ENCODE results near the gene CUEDC2. TPM values are rescaled to one million over a fixed set of nuclear protein-coding genes. Genes with fewer than 3 reads are reported as not detected.
A peak's percentile ranks its signal among the peaks of the same experiment; 100 is the strongest.

Gene CUEDC2
- total and polyA plus RNA-seq, 5 donors = 68.7 to 94.6 (median 73.1) TPM

DNA sequence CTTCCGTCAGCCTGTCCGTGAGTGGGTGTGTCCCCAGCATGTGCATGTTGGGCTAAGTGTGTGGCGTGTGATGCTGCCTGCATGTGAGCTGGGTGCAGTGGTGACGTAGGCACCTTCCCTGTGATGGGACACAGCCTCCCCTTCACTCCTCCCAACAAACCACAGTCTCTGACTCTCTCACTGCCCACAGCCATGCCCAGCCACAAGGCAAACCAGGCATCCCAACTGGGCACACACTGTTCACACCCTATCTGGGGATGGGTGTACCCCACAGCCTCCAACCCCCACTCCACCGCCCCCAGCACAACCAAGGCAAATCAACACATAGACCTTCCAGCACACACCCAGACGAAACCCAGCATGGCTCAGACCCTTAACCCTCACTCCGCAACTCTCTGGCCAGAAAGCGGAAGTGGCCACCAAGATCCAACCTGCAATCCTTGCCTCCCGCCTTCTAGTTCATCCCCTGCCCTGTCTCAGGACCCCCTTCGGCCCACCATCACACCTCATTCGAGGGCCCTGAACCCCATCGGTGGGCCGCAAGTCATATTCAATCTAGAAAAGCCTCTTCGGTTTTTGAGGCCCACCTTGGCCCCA is 24.1 kb downstream of the CUEDC2 start:
- no peaks in the 10 kb centered on the region for H3K27me3 ChIP-seq (ENCODE audit: control insufficient read depth, insufficient read depth)
- WGBS = 63% methylated on average over 14 of the region's 14 CpGs
- DNase-seq (no peak), ATAC-seq (no peak)
- peak overlapping the region; percentile 58 for H3K4me3 ChIP-seq (ENCODE audit: low read length)
- H3K9me3 ChIP-seq (ENCODE audit: control insufficient read depth, low read length) = no peaks in the 10 kb centered on the region
- H3K4me1 ChIP-seq (ENCODE audit: control insufficient read depth, insufficient read depth, low read length) = no peaks in the 10 kb centered on the region
- intact Hi-C loops (cut with DNase I) = loop anchor here in 1 of 4 donors (10.0 kb wide), 1 partner anchor 177 kb away; no protein-coding TSS in a partner anchor
- no peak overlapping the region for H3K27ac ChIP-seq (ENCODE audit: low read length)

DNA sequence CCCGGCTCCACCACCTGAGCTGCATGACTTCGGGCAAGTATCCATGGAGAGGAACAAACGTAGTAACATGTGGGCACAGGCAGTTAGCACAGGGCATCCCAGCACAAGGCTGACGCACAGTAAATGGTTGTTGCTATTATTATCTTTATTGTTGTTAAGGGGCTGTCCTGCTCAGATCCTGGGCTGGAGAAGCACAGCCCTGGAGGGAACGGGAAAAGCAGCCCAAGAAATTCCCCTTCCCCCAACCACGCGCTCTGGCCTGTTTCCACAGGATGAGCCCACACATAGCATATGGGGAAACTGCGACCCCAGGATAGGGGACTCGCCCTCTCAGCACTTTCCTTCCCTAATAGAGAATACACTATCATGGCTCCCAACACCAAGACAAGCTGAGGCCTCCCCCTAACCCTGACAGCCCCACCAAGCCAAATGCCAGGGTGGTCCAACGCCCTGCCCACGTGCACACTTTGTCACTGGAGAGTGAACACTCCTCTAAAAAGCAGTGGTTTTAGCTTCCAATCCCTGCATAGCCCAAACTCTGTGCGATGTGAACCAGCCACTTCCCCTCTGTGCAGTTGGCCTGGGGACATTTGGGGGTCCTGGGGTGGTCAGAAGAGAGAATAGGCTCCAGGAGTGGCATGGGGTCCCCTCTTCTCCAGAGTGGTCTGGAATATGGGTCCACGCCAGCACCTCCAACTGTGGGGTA is 24.8 kb downstream of the CUEDC2 start:
- intact Hi-C loops (cut with DNase I) = loop anchor here in 1 of 4 donors (10.0 kb wide), 1 partner anchor 177 kb away; no protein-coding TSS in a partner anchor
- Histone ChIP-seq H3K27me3 (ENCODE audit: control insufficient read depth, insufficient read depth) (no peaks in the 10 kb centered on the region), H3K4me1 (ENCODE audit: control insufficient read depth, insufficient read depth, low read length) (no peaks in the 10 kb centered on the region), H3K9me3 (ENCODE audit: control insufficient read depth, low read length) (no peaks in the 10 kb centered on the region), H3K4me3 (ENCODE audit: low read length) (no peak overlapping the region), H3K27ac (ENCODE audit: low read length) (no peak overlapping the region)
- 80% methylated on average over 13 of the region's 13 CpGs for WGBS
- no peak for DNase-seq
- ATAC-seq = no peak

DNA sequence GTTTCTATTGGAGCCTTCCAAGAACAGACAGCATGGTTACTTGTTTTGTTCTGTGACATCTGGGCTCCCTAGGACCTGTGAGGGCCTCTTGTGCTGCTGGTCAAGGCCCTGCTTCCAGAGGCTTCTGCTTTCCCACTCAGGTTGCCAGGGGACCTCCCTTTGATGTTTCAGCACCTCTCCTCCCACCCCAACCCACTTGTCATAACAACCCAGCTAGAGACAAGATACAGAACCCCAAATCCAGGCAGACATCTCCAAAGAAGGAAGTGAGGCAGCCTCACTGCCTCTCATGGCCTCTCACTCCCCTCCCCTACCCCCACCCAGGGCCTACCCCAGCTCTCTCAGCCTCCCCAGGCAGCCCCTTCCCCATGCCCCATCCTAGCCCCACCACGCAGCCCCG is 25.6 kb downstream of the CUEDC2 start:
- Histone ChIP-seq H3K27ac (ENCODE audit: low read length) (no peak overlapping the region), H3K9me3 (ENCODE audit: control insufficient read depth, low read length) (no peaks in the 10 kb centered on the region), H3K4me3 (ENCODE audit: low read length) (no peak overlapping the region), H3K4me1 (ENCODE audit: control insufficient read depth, insufficient read depth, low read length) (no peaks in the 10 kb centered on the region), H3K27me3 (ENCODE audit: control insufficient read depth, insufficient read depth) (no peaks in the 10 kb centered on the region)
- intact Hi-C loops (cut with DNase I) = loop anchor here in 1 of 4 donors (10.0 kb wide), 1 partner anchor 178 kb away; no protein-coding TSS in a partner anchor
- 98% methylated on average over 2 of the region's 2 CpGs for WGBS
- ATAC-seq (no peak), DNase-seq (no peak)

DNA sequence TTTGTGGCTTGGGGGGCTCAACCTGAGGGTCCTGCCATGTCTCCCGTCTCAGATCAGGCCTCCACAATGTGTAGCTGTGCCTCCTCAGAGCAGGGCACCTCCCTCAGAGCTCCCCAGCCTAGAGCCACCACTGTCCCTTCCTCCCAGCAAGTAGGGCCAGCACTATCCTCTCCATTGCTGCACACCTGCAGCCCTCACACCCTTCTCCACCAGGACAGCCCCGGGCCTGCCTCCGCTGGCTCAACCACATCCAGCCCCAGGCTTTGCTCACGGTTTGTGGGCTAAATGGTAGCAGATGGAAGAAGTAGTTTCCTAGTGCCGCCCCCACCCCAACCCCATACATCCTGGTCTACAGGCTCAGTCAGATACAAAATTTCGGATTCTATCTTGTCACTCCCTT is 26.7 kb downstream of the CUEDC2 start:
- H3K4me3 ChIP-seq (ENCODE audit: low read length) = no peak overlapping the region
- ATAC-seq = no peak
- intact Hi-C loops (cut with DNase I) = loop anchor here in 1 of 4 donors (10.0 kb wide), 1 partner anchor 179 kb away; no protein-coding TSS in a partner anchor
- no peaks in the 10 kb centered on the region for H3K4me1 ChIP-seq (ENCODE audit: control insufficient read depth, insufficient read depth, low read length)
- no peak overlapping the region for H3K27ac ChIP-seq (ENCODE audit: low read length)
- DNase-seq = no peak
- no peaks in the 10 kb centered on the region for H3K27me3 ChIP-seq (ENCODE audit: control insufficient read depth, insufficient read depth)
- WGBS = 84% methylated on average over 6 of the region's 6 CpGs
- H3K9me3 ChIP-seq (ENCODE audit: control insufficient read depth, low read length) = no peaks in the 10 kb centered on the region

DNA sequence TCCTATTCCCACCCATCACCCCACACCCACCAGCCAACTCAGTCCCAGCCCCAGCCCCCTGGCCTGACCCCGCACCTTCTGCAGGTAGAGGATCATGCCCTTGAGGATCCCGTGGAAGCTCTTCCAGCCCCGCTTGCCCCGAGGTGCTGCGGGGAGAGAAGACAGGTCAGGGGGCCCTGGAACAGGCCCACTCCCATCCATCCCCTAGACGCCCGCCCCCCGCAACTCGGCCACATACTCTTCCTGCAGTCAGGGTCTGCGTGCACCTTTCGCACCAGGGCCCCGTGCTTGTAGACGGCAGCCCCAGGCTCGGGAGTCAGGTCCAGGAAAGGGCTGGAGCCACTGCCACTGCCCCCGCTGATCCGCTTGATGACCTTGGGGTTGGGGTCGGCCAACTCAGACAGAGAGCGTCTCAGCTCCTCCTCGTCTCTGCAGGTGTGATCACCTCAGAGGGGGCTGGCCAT is 27.2 kb downstream of the CUEDC2 start:
- Histone ChIP-seq H3K27me3 (ENCODE audit: control insufficient read depth, insufficient read depth) (no peaks in the 10 kb centered on the region), H3K4me1 (ENCODE audit: control insufficient read depth, insufficient read depth, low read length) (no peaks in the 10 kb centered on the region), H3K4me3 (ENCODE audit: low read length) (no peak overlapping the region), H3K9me3 (ENCODE audit: control insufficient read depth, low read length) (no peaks in the 10 kb centered on the region), H3K27ac (ENCODE audit: low read length) (no peak overlapping the region)
- ATAC-seq (no peak), DNase-seq (no peak)
- intact Hi-C loops (cut with DNase I) = loop anchor here in 1 of 4 donors (10.0 kb wide), 1 partner anchor 180 kb away; no protein-coding TSS in a partner anchor
- 81% methylated on average over 19 of the region's 19 CpGs for WGBS

DNA sequence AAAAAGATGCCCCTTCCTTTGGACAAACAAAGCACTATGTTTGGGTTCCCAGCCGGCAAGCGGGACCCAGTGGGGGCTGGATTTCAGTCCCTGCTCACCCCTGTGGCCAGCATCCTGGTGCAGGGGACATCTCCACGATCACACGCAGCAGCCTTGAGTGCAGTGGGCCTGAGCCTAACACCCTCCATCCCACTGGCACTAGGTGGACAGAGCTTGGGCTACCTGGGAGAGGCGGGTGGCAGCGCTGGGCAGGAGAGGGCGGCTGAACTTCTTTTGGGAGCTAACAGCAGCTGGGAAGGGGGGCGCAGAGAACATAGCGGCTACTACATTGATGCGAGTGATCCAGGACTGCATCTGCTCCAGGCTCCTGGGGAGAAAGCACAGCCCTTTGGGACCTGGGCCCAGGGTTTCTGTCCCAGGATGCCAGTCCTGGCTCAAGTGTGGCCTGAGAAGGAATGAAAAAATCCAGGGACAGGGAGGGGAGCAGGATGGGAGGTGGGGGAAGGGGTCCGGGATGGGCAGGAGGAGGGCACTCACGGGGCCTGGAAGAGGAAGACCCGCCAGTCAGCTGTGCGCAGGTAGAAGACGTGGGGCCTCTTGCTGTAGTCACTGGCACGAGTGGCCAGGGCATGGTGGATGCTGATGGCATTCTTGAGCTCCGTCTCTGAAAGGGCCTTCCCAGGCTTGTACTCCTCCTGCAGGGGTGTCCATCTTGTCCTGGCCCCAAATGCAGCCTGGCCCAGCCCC is 27.8 kb downstream of the CUEDC2 start:
- intact Hi-C loops (cut with DNase I) = loop anchor here in 2 of 4 donors (5.0 to 10.0 kb wide), 2 partner anchors 73 to 180 kb away; no protein-coding TSS in a partner anchor
- peak in 1 of 3 donors; percentile 41 for DNase-seq
- no peaks in the 10 kb centered on the region for H3K4me1 ChIP-seq (ENCODE audit: control insufficient read depth, insufficient read depth, low read length)
- ATAC-seq = no peak
- WGBS = 89% methylated on average over 17 of the region's 17 CpGs
- no peaks in the 10 kb centered on the region for H3K9me3 ChIP-seq (ENCODE audit: control insufficient read depth, low read length)
- no peaks in the 10 kb centered on the region for H3K27me3 ChIP-seq (ENCODE audit: control insufficient read depth, insufficient read depth)
- no peak overlapping the region for H3K4me3 ChIP-seq (ENCODE audit: low read length)
- no peak overlapping the region for H3K27ac ChIP-seq (ENCODE audit: low read length)

DNA sequence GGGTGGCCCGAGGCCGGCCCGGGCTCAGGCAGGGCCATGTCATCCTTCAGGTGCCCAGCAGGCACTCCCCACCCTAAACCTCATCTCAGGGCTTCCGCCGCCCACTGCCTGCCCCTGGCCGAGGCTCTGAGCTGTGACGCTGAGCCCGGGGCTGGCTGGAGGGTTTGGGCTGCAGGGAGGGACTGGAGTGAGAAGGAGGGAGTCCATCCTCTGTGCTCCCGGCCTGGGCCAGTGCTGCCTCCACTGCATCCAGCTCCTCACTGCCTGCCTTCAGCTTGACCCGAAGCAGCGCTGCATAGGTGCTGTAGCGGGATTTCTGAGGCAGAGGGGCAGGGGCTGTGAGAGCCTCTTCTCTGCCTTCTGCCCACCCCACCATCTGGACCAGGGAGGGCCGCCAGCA is 29.3 kb downstream of the CUEDC2 start:
- no peak overlapping the region for H3K27ac ChIP-seq (ENCODE audit: low read length)
- H3K9me3 ChIP-seq (ENCODE audit: control insufficient read depth, low read length) = no peaks in the 10 kb centered on the region
- H3K4me3 ChIP-seq (ENCODE audit: low read length) = no peak overlapping the region
- WGBS = 88% methylated on average over 13 of the region's 13 CpGs
- no peak for ATAC-seq
- DNase-seq = no peak
- intact Hi-C loops (cut with DNase I) = loop anchor here in 2 of 4 donors (5.0 to 10.0 kb wide), 2 partner anchors 74 to 182 kb away; no protein-coding TSS in a partner anchor
- H3K27me3 ChIP-seq (ENCODE audit: control insufficient read depth, insufficient read depth) = no peaks in the 10 kb centered on the region
- no peaks in the 10 kb centered on the region for H3K4me1 ChIP-seq (ENCODE audit: control insufficient read depth, insufficient read depth, low read length)

DNA sequence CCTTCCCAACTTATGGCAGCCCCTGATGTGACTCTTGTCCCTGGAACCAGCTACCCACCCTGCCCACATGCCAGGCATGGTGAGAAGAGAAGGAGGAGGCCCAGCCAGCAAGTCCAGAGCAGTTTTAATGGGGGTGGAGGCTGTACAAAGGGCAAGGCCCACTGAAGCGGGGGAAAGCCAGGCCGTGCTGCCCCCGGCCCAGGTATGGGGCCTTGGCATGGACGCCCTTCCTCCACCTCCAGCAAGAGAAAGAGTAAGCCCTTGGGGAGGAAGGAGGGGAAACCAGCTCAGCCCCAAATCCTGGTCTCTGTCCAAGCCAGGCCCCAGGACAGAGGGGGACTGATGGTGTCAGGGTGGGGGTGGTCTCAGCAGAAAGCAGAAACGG is 29.9 kb downstream of the CUEDC2 start:
- no peak for ATAC-seq
- Histone ChIP-seq H3K4me3 (ENCODE audit: low read length) (no peak overlapping the region), H3K9me3 (ENCODE audit: control insufficient read depth, low read length) (no peaks in the 10 kb centered on the region), H3K27me3 (ENCODE audit: control insufficient read depth, insufficient read depth) (no peaks in the 10 kb centered on the region), H3K4me1 (ENCODE audit: control insufficient read depth, insufficient read depth, low read length) (no peaks in the 10 kb centered on the region), H3K27ac (ENCODE audit: low read length) (no peak overlapping the region)
- DNase-seq = no peak
- intact Hi-C loops (cut with DNase I) = loop anchor here in 2 of 4 donors (5.0 to 10.0 kb wide), 2 partner anchors 75 to 182 kb away; no protein-coding TSS in a partner anchor
- WGBS = 87% methylated on average over 5 of the region's 5 CpGs

DNA sequence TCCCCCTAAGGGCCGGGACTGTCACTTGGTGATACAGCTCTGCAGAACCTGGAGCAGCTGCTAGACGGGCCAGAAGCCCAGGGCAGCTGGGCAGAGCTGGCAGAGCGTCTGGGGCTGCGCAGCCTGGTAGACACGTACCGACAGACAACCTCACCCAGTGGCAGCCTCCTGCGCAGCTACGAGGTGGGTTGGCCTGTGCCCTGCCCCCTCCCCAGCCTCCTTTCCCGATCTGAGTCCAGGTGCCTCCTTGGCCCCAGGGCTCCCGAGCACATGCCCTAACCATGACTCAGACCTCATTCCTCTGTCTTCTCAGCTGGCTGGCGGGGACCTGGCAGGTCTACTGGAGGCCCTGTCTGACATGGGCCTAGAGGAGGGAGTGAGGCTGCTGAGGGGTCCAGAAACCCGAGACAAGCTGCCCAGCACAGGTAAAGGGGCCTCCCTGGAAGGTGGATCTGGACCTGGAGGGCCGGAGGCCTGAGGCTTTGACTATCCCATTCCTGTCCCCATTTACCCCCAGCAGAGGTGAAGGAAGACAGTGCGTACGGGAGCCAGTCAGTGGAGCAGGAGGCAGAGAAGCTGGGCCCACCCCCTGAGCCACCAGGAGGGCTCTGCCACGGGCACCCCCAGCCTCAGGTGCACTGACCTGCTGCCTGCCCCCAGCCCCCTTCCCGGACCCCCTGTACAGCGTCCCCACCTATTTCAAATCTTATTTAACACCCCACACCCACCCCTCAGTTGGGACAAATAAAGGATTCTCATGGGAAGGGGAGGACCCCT is 30.5 kb downstream of the CUEDC2 start:
- no peaks in the 10 kb centered on the region for H3K4me1 ChIP-seq (ENCODE audit: control insufficient read depth, insufficient read depth, low read length)
- DNase-seq (peak in 1 of 3 donors; percentile 56), ATAC-seq (no peak)
- no peak overlapping the region for H3K27ac ChIP-seq (ENCODE audit: low read length)
- WGBS = 86% methylated on average over 18 of the region's 18 CpGs
- H3K9me3 ChIP-seq (ENCODE audit: control insufficient read depth, low read length) = no peaks in the 10 kb centered on the region
- H3K4me3 ChIP-seq (ENCODE audit: low read length) = no peak overlapping the region
- H3K27me3 ChIP-seq (ENCODE audit: control insufficient read depth, insufficient read depth) = no peaks in the 10 kb centered on the region
- intact Hi-C loops (cut with DNase I) = loop anchor here in 2 of 4 donors (5.0 to 10.0 kb wide), 2 partner anchors 75 to 183 kb away; no protein-coding TSS in a partner anchor

DNA sequence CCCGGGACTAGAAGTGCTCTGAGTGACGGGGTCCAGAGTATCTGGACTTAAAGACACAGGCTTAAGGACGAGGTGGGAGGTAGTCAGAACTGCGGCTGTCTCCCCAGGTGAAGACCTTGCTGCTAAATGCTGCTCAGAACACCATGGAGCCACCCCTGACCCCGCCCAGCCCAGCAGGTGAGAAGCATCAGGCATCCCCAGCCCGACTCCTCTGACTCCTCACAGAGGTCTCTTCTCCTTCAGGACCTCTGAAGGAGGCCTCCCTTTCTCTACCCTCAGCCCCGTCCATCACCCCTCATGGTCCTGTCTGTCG is 31.1 kb downstream of the CUEDC2 start:
- intact Hi-C loops (cut with DNase I) = loop anchor here in 2 of 4 donors (5.0 to 10.0 kb wide), 2 partner anchors 76 to 184 kb away; no protein-coding TSS in a partner anchor
- Histone ChIP-seq H3K9me3 (ENCODE audit: control insufficient read depth, low read length) (no peaks in the 10 kb centered on the region), H3K27me3 (ENCODE audit: control insufficient read depth, insufficient read depth) (no peaks in the 10 kb centered on the region), H3K27ac (ENCODE audit: low read length) (no peak overlapping the region), H3K4me1 (ENCODE audit: control insufficient read depth, insufficient read depth, low read length) (peaks cover 1% of the 10 kb centered on the region), H3K4me3 (ENCODE audit: low read length) (no peak overlapping the region)
- DNase-seq (peak in 1 of 3 donors; percentile 43), ATAC-seq (no peak)
- WGBS = 92% methylated on average over 8 of the region's 8 CpGs
